ENCODE results near the gene UACA. TPM values are rescaled to one million over a fixed set of nuclear protein-coding genes. Genes with fewer than 3 reads are reported as not detected.
"Not testable (repeated sequence)": the region's sequence is repeated elsewhere in the genome, so short reads cannot be mapped to it uniquely, and the experiment has no call there.

The UACA gene
- polyA plus RNA-seq, 1 of the 3 experiments (the other 2 are of a cell fraction): 35.9 TPM

DNA sequence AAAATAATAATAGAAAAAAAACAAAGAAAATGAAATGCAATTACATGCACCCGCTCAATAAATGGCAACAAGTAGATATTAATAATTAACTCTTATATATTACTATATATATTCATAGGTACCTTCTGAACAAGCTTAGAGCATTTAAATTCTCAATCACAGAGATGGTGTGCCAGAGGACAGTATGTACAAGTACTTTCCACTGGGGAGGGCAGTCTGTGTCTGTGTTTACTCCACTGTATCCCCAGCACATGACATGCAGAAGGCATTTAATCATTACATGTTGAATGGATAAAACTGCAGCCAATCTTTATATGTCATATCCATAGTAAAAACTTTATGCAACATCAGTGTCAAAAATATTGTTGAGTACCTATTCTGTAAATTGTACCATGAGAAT lies 97.8 kb downstream of the UACA start (continued):
- TF ChIP-seq NRF1 (IDR thresholded peaks at IDR 0.05; ENCODE audit: low read depth, low read length): no peak

DNA sequence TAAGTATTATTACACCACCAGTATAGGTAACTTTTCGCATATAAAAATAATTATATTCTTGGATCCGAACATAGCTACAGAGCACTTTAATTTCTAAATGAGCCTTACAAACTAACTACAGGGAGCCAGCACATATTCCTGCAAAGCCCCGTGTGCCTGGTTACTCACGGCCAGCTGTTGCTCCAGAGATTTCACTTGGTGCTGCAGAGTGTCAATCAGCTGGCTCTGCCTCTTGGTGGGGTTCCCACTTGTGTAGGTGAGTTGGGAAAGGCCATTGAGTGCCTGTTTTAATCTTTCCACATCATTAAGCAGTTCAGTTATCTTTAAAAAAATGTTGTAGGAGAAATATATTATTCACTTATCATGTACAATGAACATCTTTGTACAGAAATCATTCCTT lies 98.9 kb downstream of the UACA start:
- ChIA-PET POLR2A (no interaction called here), CTCF (interaction anchor here (0.6 to 1.6 kb wide), 6 partner anchors 11 to 211 kb away, joined by 3 to 4 read pairs (median 4); no protein-coding TSS in a partner anchor)
- peaks cover 65% of the 10 kb centered on the region for H3K79me2 ChIP-seq (ENCODE audit: insufficient read depth)
- H3K9me3 ChIP-seq: no peaks in the 10 kb centered on the region
- H2AFZ ChIP-seq (ENCODE audit: low read depth): no peak overlapping the region
- H3K36me3 ChIP-seq (replicated peaks in 1 of 2; ENCODE audit: control insufficient read depth in 1 of 2, insufficient read depth in 2 of 2, low read length in 1 of 2): peaks cover 51 to 77% of the 10 kb centered on the region in 2 experiments
- H3K4me2 ChIP-seq: no peak overlapping the region
- no peaks in the 10 kb centered on the region for H3K27me3 ChIP-seq (ENCODE audit: insufficient read depth)
- H3K9me2 ChIP-seq: no peaks in the 10 kb centered on the region
- no peak overlapping the region for H3K9ac ChIP-seq
- H3K27ac ChIP-seq (ENCODE audit: low read depth in 2 of 2, low read length in 1 of 2): no peak overlapping the region
- peaks cover 0 to 3% of the 10 kb centered on the region in 2 experiments; a peak in 2 of 4 replicates for H3K4me1 ChIP-seq (ENCODE audit: control insufficient read depth in 1 of 2, insufficient read depth in 2 of 2, low read depth in 1 of 2, low read length in 1 of 2)
- no peak for DNase-seq
- no peak for TF ChIP-seq GATA2 (CRISPR knock-in tag; IDR thresholded peaks at IDR 0.05)
- TF ChIP-seq, protein P1, sequence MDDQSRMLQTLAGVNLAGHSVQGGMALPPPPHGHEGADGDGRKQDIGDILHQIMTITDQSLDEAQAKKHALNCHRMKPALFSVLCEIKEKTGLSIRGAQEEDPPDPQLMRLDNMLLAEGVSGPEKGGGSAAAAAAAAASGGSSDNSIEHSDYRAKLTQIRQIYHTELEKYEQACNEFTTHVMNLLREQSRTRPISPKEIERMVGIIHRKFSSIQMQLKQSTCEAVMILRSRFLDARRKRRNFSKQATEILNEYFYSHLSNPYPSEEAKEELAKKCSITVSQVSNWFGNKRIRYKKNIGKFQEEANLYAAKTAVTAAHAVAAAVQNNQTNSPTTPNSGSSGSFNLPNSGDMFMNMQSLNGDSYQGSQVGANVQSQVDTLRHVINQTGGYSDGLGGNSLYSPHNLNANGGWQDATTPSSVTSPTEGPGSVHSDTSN (IDR thresholded peaks at IDR 0.05): no peak
- TF ChIP-seq NRF1 (IDR thresholded peaks at IDR 0.05; ENCODE audit: low read depth, low read length): no peak
- TF ChIP-seq TAF1 (IDR thresholded peaks at IDR 0.05; ENCODE audit: borderline replicate concordance, low read depth, low read length): no peak
- TF ChIP-seq, protein P2, sequence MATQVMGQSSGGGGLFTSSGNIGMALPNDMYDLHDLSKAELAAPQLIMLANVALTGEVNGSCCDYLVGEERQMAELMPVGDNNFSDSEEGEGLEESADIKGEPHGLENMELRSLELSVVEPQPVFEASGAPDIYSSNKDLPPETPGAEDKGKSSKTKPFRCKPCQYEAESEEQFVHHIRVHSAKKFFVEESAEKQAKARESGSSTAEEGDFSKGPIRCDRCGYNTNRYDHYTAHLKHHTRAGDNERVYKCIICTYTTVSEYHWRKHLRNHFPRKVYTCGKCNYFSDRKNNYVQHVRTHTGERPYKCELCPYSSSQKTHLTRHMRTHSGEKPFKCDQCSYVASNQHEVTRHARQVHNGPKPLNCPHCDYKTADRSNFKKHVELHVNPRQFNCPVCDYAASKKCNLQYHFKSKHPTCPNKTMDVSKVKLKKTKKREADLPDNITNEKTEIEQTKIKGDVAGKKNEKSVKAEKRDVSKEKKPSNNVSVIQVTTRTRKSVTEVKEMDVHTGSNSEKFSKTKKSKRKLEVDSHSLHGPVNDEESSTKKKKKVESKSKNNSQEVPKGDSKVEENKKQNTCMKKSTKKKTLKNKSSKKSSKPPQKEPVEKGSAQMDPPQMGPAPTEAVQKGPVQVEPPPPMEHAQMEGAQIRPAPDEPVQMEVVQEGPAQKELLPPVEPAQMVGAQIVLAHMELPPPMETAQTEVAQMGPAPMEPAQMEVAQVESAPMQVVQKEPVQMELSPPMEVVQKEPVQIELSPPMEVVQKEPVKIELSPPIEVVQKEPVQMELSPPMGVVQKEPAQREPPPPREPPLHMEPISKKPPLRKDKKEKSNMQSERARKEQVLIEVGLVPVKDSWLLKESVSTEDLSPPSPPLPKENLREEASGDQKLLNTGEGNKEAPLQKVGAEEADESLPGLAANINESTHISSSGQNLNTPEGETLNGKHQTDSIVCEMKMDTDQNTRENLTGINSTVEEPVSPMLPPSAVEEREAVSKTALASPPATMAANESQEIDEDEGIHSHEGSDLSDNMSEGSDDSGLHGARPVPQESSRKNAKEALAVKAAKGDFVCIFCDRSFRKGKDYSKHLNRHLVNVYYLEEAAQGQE (IDR thresholded peaks at IDR 0.05; ENCODE audit: low read depth, low read length): no peak
- no peak for TF ChIP-seq FOSL2 (IDR thresholded peaks at IDR 0.05; ENCODE audit: borderline replicate concordance, low read depth)
- TF ChIP-seq SMC3 (IDR thresholded peaks at IDR 0.05; ENCODE audit: low read depth, low read length): no peak
- TF ChIP-seq JUND (IDR thresholded peaks at IDR 0.05): no peak
- TF ChIP-seq, protein P3, sequence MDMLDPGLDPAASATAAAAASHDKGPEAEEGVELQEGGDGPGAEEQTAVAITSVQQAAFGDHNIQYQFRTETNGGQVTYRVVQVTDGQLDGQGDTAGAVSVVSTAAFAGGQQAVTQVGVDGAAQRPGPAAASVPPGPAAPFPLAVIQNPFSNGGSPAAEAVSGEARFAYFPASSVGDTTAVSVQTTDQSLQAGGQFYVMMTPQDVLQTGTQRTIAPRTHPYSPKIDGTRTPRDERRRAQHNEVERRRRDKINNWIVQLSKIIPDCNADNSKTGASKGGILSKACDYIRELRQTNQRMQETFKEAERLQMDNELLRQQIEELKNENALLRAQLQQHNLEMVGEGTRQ (IDR thresholded peaks at IDR 0.05; ENCODE audit: borderline replicate concordance, low read depth, low read length): no peak
- TF ChIP-seq POLR2AphosphoS5 (IDR thresholded peaks at IDR 0.05; ENCODE audit: low read depth, low read length): no peak
- no peak for TF ChIP-seq RXRA (IDR thresholded peaks at IDR 0.05; ENCODE audit: borderline replicate concordance, low read depth)
- TF ChIP-seq MXI1 (IDR thresholded peaks at IDR 0.05; ENCODE audit: low read depth, low read length): no peak
- peaks cover 20% of the 10 kb centered on the region for H4K20me1 ChIP-seq (ENCODE audit: insufficient read depth)
- 87% methylated on average over 4 of the region's 4 CpGs for WGBS (ENCODE audit: low lambda C conversion rate)
- H3F3A ChIP-seq (replicated peaks; ENCODE audit: insufficient read depth): peaks cover 36% of the 10 kb centered on the region
- H3K4me3 ChIP-seq (ENCODE audit: low read depth in 2 of 2, low read length in 1 of 2): no peak overlapping the region

DNA sequence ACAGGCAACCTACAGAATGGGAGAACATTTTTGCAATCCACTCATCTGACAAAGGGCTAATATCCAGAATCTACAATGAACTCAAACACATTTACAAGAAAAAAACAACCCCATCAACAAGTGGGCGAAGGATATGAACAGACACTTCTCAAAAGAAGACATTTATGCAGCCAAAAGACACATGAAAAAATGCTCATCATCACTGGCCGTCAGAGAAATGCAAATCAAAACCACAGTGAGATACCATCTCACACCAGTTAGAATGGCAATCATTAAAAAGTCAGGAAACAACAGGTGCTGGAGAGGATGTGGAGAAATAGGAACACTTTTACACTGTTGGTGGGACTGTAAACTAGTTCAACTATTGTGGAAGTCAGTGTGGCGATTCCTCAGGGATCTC lies 100.3 kb downstream of the UACA start:
- CTCF ChIA-PET: not testable (repeated sequence)

More for the DNA sequence above, 100.3 kb downstream of the UACA start:
- H3K4me2 ChIP-seq; H3K9me2 ChIP-seq; POLR2A ChIA-PET; H3K27ac ChIP-seq (ENCODE audit: low read depth in 2 of 2, low read length in 1 of 2); H3K27me3 ChIP-seq (ENCODE audit: insufficient read depth); DNase-seq; H3K4me1 ChIP-seq (ENCODE audit: control insufficient read depth in 1 of 2, insufficient read depth in 2 of 2, low read depth in 1 of 2, low read length in 1 of 2); H3K9ac ChIP-seq; H2AFZ ChIP-seq (ENCODE audit: low read depth); H3K4me3 ChIP-seq (ENCODE audit: low read depth in 2 of 2, low read length in 1 of 2); H3K9me3 ChIP-seq: not testable (repeated sequence)
- 100% methylated on average over 3 of the region's 3 CpGs for WGBS (ENCODE audit: low lambda C conversion rate)
- Histone ChIP-seq H3K36me3 (replicated peaks in 1 of 2; ENCODE audit: control insufficient read depth in 1 of 2, insufficient read depth in 2 of 2, low read length in 1 of 2) (peaks cover 50 to 77% of the 10 kb centered on the region in 2 experiments), H3K79me2 (ENCODE audit: insufficient read depth) (peaks cover 66% of the 10 kb centered on the region), H3F3A (replicated peaks; ENCODE audit: insufficient read depth) (peaks cover 30% of the 10 kb centered on the region), H4K20me1 (ENCODE audit: insufficient read depth) (peaks cover 20% of the 10 kb centered on the region)

All from SK-N-SH (cell line).